ENCODE measurements around the gene HIVEP3.
A peak's percentile ranks its signal among the peaks of the same experiment; 100 is the strongest.

Gene HIVEP3

DNA sequence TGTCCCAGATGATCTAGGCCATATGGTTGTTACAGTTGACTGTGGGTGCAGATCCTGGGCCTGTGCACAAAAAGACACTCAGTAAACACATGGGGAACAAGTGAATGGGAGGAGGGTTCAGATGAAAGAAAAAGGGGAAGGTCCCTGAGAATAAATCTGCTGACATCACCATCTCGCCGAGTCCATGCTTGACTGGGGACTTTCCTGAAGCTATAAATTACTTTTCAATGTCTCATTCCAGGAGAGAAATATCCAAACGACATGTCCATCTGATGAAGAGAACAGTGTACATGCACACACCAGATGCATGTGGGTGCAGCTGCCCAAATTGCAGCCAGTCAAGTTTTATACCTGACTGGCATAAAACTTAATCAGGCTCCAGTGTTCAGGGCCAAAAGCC is 109.0 kb downstream of the HIVEP3 start:
- DNase-seq = no peak

DNA sequence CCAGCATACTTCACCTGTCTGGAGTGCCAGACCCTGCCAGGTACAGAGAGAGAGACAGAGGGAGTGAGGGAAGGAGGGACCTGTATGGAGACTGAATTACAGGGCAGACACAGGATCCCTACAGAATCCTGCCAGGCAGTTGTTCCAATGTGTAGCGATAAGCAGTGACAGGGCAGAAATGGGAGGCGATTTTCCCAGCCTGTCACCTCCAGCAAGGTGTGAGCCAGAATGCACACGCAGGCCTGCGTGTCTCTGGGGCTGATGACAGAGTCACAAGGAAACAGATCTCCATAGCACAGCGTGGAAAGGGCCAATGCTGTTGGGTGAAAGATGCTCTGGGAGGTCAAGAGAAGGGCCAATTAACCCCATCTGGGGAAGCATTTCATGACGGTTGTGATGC is 111.3 kb downstream of the HIVEP3 start:
- DNase-seq = no peak

DNA sequence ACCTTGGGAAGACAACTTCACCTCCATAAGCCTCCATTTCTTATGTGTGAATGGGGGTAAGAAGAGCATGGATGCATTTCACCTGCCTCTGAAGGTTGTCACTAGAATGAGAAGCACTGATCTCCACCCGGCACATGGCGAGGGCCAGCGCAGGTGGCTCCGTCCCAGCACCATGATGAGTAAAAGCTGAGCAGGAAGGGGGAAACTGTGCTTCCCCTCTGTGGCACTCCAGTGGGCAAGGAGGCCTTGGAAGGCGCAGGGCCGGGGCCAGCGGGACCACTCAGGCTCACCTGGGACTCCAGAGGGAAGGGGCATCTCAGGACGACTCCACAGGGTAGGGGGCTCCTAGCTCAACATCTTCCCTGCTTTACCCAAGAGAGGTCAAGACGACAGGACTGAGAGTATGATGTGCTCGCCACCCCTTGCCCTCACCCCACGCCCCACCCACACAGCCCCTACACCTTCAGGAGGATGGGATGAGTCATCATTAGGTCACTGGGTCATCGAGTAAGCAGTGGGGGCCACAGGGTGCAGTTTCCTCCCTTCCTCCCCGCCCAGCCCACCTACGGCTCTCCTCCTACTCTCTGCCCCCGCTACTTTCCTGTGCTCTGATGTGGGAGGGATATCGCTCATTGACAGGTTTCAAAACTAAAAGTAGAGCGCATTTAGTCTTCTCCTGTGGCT is 112.1 kb downstream of the HIVEP3 start:
- peak; percentile 70 for DNase-seq

- peak; percentile 42 for DNase-seq
Observed at GRCh38 chr1:41805771-41806471, 112.8 kb downstream of the HIVEP3 start.

DNA sequence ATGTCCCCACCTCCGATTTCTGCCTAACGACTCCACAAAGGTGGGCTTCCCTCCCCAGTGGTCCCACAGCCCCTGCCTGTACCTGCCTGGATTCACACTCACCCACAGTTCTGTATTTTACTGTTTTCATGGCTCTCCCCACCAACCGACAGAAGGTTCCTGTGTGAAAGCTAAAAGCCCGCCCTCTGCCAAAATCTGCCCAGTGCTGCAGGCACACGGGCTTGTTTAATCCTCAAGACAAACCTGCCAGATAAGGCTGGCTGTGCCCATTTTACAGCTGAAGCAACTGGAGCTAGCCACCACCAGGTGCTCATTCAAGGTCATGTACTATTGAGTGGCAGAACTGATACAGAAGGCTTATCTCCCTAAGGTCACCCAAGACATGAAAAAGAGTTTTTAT is 114.5 kb downstream of the HIVEP3 start:
- DNase-seq = no peak

GRCh38 chr1:41803656-41804055 is 115.1 kb downstream of the HIVEP3 start:
- DNase-seq = no peak

DNA sequence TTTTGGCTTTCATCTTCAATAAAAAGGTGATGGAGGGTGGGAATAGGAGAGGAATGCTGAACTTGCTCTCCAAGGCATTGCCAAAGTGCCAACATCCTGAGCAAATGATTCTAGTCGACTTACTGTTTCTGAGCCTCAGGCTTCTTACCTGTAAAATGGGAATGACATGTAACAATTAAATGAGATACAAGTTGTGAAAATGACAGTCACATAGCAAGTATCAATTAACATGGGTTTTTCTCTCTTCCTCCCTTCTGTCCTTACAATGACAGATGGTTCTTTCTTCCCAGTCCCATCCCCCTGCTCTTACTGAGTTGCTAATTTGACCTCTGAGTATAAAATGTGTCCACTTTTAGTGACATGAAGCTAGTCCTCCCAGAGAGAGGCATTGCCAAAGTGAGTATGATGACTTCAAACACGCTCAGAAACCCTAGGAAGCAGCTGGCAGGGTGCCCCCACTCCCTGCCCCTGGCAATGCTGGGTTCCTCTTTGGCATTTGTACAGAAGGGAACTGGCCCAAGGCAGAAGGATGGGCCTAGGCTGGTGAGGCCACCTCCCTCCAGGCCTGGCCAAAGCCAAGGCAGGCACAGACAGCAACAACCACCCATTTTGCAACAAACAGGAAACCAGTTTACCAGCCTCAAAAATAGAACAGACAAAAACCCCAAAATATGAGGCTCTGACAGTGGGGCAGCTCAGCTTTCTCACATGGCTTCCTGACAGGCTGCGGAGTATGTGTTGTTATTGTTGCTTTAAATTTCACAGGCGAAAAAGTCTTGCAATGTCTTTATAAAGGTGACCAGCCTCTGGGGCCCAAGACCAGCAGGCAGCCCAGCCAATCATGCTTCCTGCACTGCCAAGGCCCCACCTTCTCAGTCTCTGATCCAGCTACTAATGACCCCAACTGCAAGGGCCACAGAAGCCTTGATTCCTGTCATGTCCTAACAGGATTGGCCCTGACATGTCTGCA is 115.9 kb downstream of the HIVEP3 start:
- DNase-seq = no peak

DNA sequence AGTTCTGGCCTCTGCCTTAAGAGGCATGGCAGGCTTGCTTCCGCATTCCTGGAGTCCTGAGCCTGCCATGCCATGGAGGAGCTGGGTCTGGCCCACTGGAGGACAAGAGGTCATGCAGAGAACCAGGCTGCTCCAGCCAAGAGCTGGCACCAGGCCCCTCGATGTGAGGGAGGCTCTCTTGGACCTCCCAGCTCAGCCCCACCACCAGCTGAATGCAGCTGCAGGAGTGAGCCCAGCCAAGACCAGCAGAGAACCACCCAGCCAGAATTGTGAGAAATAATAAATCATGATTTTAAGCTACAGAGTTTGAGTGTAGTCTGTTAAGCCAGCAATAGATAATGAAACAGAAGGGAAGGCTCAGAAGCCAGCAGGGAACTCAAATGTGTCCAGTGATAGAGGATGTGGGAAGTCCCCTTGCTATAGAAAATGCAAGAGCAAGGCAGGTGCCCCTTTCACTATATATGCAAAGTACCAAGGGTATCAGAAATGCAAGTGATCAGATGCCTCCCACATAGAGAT is 118.4 kb downstream of the HIVEP3 start:
- no peak for DNase-seq

DNA sequence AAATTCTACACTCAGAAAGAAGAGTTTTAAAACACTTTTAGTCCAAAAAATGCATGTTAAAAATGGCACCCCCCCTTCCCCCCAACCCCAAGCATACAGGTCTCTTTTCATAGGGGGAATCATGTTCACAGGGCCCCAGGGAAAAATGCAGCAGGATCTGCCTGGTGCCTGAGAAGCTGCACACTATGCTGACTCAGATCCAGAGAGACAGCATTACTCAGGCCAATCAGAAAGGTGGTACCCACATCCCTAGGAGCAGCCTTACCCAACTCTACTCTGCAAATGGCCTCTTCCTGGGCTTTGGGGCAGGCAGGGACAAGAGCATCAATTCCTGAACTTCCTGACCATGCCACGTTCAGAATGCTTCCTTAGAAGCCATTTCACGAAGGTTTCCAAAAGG is 119.0 kb downstream of the HIVEP3 start:
- DNase-seq = no peak

GRCh38 chr1:41799205-41799604 is 119.5 kb downstream of the HIVEP3 start:
- no peak for DNase-seq

GRCh38 chr1:41795205-41795762 is 123.4 kb downstream of the HIVEP3 start:
- DNase-seq = no peak

- DNase-seq = no peak
Observed at GRCh38 chr1:41794031-41794430, 124.7 kb downstream of the HIVEP3 start.

DNA sequence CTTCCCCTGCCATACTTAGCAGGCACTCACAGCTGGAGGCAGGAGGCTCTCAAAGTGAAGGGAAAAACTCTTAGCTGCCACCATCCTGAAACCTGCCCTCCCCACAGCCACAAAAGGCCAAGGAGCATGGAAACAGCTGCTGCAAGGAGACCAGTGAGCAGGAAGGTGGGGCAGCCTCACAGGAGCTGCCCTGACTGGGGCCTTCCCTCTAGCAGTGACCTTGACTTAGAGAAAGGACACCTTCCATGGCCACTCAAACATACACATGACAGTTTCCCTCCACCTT is 126.3 kb downstream of the HIVEP3 start:
- no peak for DNase-seq

GRCh38 chr1:41791667-41792484 is 126.8 kb downstream of the HIVEP3 start:
- DNase-seq = no peak

- DNase-seq = no peak
Observed at GRCh38 chr1:41790351-41790750, 128.4 kb downstream of the HIVEP3 start.

GRCh38 chr1:41789661-41790330 is 128.9 kb downstream of the HIVEP3 start:
- no peak for DNase-seq

DNA sequence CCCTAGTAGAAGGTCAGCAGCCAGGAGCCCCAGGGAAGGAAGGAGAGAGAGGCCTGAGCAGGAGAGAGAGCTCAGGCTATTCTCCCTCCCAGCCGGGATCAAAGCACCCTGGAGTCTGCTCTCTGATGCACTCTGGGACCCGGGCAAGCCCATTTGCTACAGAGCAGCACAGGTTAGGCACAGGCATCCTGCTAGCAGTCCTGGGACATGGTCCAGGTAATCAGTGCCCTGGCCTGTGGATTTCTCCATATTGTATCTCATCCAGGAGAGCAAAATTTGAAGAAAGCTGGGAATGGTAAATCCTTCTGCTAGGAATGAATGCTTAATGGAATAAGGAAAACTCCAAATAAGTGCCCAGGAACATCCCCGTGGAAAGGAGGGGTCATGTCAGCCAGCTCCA is 130.3 kb downstream of the HIVEP3 start:
- DNase-seq = no peak

GRCh38 chr1:41784531-41785274 is 134.0 kb downstream of the HIVEP3 start:
- DNase-seq = no peak

DNA sequence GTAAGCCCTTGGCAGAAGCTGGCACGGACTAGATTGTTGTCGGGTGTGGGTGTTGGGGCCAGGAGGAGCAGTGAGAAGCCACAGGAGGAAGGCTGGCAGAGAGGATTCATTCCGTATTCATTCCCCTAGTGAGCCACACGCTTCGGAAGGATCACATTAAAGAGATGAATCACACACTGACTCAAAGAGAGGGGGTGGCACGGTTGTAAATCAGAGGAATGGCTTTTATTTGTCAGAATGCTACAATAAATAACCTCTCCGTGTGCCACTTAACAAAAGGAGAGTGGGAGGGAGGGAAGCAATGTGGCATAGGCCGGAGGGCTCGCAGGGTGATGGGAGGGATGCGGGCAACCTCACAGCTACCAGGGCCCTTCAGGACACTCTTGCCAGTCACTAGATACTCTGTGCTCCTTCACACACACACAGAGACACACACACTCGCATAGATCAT is 135.5 kb downstream of the HIVEP3 start:
- DNase-seq = peak; percentile 43

GRCh38 chr1:41780916-41781315 is 137.8 kb downstream of the HIVEP3 start:
- DNase-seq = no peak

DNA sequence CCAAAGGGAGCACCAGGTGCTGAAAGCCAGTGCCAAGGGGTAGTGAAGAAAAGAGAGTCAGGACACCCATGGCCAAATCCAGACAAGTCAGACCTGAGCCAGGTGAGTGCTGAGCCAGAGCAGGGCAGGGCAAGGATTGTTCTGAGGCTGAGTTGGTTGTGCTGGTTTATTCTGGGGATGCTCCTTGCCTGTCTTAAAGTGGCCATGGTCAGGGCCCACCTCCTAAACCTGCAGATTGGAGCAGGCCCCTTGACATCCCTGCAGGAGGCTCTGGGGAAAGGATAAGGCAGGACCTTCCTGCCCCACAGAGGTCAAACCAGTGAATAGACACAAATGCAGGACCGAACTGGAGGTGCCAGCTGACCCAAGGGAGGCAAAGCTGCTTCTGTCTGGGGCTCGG is 138.4 kb downstream of the HIVEP3 start:
- no peak for DNase-seq

Data from stimulated activated CD4-positive, alpha-beta T cell treated with anti-CD3 and anti-CD28 coated beads, Interleukin-12 subunit alpha, Interleukin-12 subunit beta, amount 100 ng/mL, for 4 hours (primary cell).